PC-9 (cell line): ENCODE data around the gene TMIGD2.

Experiments
- EZH2 ChIP-seq: fragments of 200-600 bp; sonication (generic); IDR thresholded peaks from 2 replicates; pipeline ENCODE4 v1.8.0; 2017; ENCODE audit warnings: antibody characterized with exemption, low read depth
- TF ChIP-seq, protein P1 (sequence below): fragments of 200-600 bp; sonication (generic); conservative IDR thresholded peaks from 2 replicates; pipeline ENCODE4 v1.6.1; 2017; ENCODE audit warnings: mixed run types, antibody characterized with exemption, mild to moderate bottlenecking, moderate library complexity

DNA sequence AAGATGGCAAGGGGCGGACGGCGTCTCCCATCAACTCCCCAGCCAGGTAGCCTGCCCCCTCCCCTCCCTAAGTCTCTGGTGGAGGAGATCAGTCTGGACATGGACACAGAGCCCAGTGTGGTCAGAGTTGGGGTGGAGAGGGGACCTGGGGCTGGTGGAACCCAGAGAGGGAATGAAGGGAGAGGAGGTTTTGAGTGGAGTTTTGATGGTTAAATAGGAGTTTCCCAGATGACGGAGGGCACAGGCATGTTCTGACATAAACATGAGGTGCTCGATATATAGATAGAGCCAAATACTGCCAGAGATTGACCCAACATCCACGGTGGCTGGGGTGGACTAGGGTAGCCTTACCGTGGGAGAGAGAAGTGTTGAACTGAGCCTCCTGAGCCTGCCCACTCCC lies 16.3 kb upstream of the TMIGD2 start:
- TF ChIP-seq, protein P1, sequence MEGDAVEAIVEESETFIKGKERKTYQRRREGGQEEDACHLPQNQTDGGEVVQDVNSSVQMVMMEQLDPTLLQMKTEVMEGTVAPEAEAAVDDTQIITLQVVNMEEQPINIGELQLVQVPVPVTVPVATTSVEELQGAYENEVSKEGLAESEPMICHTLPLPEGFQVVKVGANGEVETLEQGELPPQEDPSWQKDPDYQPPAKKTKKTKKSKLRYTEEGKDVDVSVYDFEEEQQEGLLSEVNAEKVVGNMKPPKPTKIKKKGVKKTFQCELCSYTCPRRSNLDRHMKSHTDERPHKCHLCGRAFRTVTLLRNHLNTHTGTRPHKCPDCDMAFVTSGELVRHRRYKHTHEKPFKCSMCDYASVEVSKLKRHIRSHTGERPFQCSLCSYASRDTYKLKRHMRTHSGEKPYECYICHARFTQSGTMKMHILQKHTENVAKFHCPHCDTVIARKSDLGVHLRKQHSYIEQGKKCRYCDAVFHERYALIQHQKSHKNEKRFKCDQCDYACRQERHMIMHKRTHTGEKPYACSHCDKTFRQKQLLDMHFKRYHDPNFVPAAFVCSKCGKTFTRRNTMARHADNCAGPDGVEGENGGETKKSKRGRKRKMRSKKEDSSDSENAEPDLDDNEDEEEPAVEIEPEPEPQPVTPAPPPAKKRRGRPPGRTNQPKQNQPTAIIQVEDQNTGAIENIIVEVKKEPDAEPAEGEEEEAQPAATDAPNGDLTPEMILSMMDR, result no peak
- TF ChIP-seq EZH2, result no peak
